Brain microvascular endothelial cell (primary cell): ENCODE results near the gene ATP8A2.

ENCODE experiments used
- DNase-seq: peaks from one replicate; pipeline ENCODE4 v3.0.0-alpha.2; 2020
- H3K27ac ChIP-seq: fragments of 250-450 bp; sonication (Bioruptor Pico); 2 replicates; pipeline ENCODE4 v1.5.1; 2020; ENCODE audit warnings: mild to moderate bottlenecking, moderate library complexity
- H3K27me3 ChIP-seq: fragments of 250-450 bp; sonication (Bioruptor Pico); replicated peaks from 2 replicates; pipeline ENCODE4 v1.5.1; 2020; ENCODE audit warnings: mild to moderate bottlenecking
- H3K36me3 ChIP-seq: fragments of 250-450 bp; sonication (Bioruptor Pico); replicated peaks from 2 replicates; pipeline ENCODE4 v1.5.1; 2020; ENCODE audit warnings: mild to moderate bottlenecking
- H3K4me3 ChIP-seq: 2 replicates; pipeline ENCODE4 v1.5.1; 2011; ENCODE audit warnings: low read depth, mild to moderate bottlenecking, control low read depth, low read length, moderate library complexity
- CTCF ChIP-seq: IDR thresholded peaks from 2 replicates; pipeline ENCODE4 v1.5.1; 2011; ENCODE audit warnings: low read depth, mild to moderate bottlenecking, moderate library complexity, low read length, control low read depth, inconsistent platforms; ENCODE audit errors: missing control alignments
- in situ Hi-C: cut with HindIII; loops from 2 replicates; pipeline ENCODE4 v1.10.0; 2017; ENCODE audit warnings: low sequenced_read_pairs, low pct_ligation_motif_present

The ATP8A2 gene

GRCh38 chr13:25899952-25900351, 528.2 kb downstream of the ATP8A2 start:
- no peak for TF ChIP-seq CTCF
- DNase-seq: no peak
- Histone ChIP-seq H3K27ac (no peak overlapping the region), H3K27me3 (no peaks in the 10 kb centered on the region), H3K4me3 (no peak overlapping the region), H3K36me3 (no peaks in the 10 kb centered on the region)
- in situ Hi-C loops: no loop called here

- Histone ChIP-seq H3K27me3 (no peaks in the 10 kb centered on the region), H3K36me3 (no peaks in the 10 kb centered on the region), H3K27ac (peak overlapping the region; percentile 86), H3K4me3 (no peak overlapping the region)
- TF ChIP-seq CTCF: no peak
- peak; percentile 97 for DNase-seq
- in situ Hi-C loops: no loop called here
Measured at GRCh38 chr13:25901460-25902376, 529.9 kb downstream of the ATP8A2 start.

GRCh38 chr13:25902455-25902854, 530.7 kb downstream of the ATP8A2 start:
- no peak for DNase-seq
- H3K4me3 ChIP-seq: no peak overlapping the region
- H3K36me3 ChIP-seq: no peaks in the 10 kb centered on the region
- H3K27ac ChIP-seq: peak overlapping the region; percentile 86
- H3K27me3 ChIP-seq: no peaks in the 10 kb centered on the region
- in situ Hi-C loops: no loop called here
- TF ChIP-seq CTCF: no peak

- Histone ChIP-seq H3K36me3 (no peaks in the 10 kb centered on the region), H3K27me3 (no peaks in the 10 kb centered on the region), H3K4me3 (no peak overlapping the region), H3K27ac (no peak overlapping the region)
- no peak for TF ChIP-seq CTCF
- no peak for DNase-seq
- in situ Hi-C loops: no loop called here
Measured at GRCh38 chr13:25902891-25903341, 531.1 kb downstream of the ATP8A2 start.

- H3K36me3 ChIP-seq: no peaks in the 10 kb centered on the region
- no peak for DNase-seq
- in situ Hi-C loops: no loop called here
- no peaks in the 10 kb centered on the region for H3K27me3 ChIP-seq
- H3K4me3 ChIP-seq: no peak overlapping the region
- no peak for TF ChIP-seq CTCF
- H3K27ac ChIP-seq: no peak overlapping the region
Measured at GRCh38 chr13:25904830-25905229, 533.1 kb downstream of the ATP8A2 start.
